ENCODE measurements around the gene RGPD8. TPM values are rescaled to one million over a fixed set of nuclear protein-coding genes. Genes with fewer than 3 reads are reported as not detected.
A peak's percentile ranks its signal among the peaks of the same experiment; 100 is the strongest.
"Not testable (repeated sequence)": the region's sequence is repeated elsewhere in the genome, so short reads cannot be mapped to it uniquely, and the experiment has no call there.

Gene RGPD8
- total RNA-seq = 1 to 10 TPM; 5.8 to 8.1 (median 6.2) TPM
- polyA plus RNA-seq = 1 to 10 TPM in 2 of 3 donors, not detected in 1; 1.2 to 3.5 TPM
- long read RNA-seq, donor 1, full-length matches to known transcripts = 1 of 3 reads
- long read RNA-seq, donor 1, partial matches to known transcripts = 2 of 3 reads
- long read RNA-seq, donor 1, other reads (novel, unspliced or antisense) = 0 of 3 reads
- long read RNA-seq, donor 2, partial matches to known transcripts = 0 of 1 reads
- long read RNA-seq, donor 2, other reads (novel, unspliced or antisense) = 1 of 1 reads

GRCh38 chr2:112433480-112433879 lies at the start of gene RGPD8:
Gene RGPD8, minus strand, starts transcription at chr2:112433645. Its CDS starts 192 bp downstream, at chr2:112433453.
- DNase-seq (peak; percentile 91 to 92), ATAC-seq (peak; percentile 99 to 100 (median 100))
- H3K27me3 ChIP-seq (ENCODE audit: insufficient read depth in 3 of 3, low read length in 2 of 3); H3K9me3 ChIP-seq; H3K4me1 ChIP-seq; H3K36me3 ChIP-seq (ENCODE audit: insufficient read depth in 1 of 2, low read depth in 1 of 2): not testable (repeated sequence)
- H3K4me3 ChIP-seq = peak within 1 kb of the TSS; percentile 74
- peak within 1 kb of the TSS; percentile 85 for H3K27ac ChIP-seq
- WGBS, 3 donors = 0 to 1% (median 0%) methylated on average over 10 to 15 of the region's 26 CpGs
- intact Hi-C loops (cut with DNase I) = loop anchor here (5.0 to 10.0 kb wide), 3 partner anchors 176 to 309 kb away; partner anchors contain the start of gene ZC3H8 (in 2 of the 2)
- TF ChIP-seq CTCF (IDR thresholded peaks at IDR 0.05) = peak; percentile 60

GRCh38 chr2:112483042-112483473 lies 49.6 kb upstream of the RGPD8 start:
- Histone ChIP-seq H3K27me3 (ENCODE audit: insufficient read depth in 3 of 3, low read length in 2 of 3) (no peaks in the 10 kb centered on the region), H3K9me3 (no peaks in the 10 kb centered on the region), H3K4me1 (peaks cover 16% of the 10 kb centered on the region), H3K36me3 (ENCODE audit: insufficient read depth in 1 of 2, low read depth in 1 of 2) (no peaks in the 10 kb centered on the region), H3K4me3 (peak overlapping the region; percentile 89), H3K27ac (peak overlapping the region; percentile 85)
- ATAC-seq = no peak
- WGBS, 3 donors = 12 to 14% (median 12%) methylated on average over 10 of the region's 10 CpGs
- no peak for DNase-seq
- intact Hi-C loops (cut with DNase I) = loop anchor here (5.0 to 10.0 kb wide), 3 partner anchors 59 to 99 kb away; partner anchors contain the start of genes POLR1B (in 2 of the 2) and CHCHD5 (in 1 of the 2)
- TF ChIP-seq CTCF (IDR thresholded peaks at IDR 0.05) = no peak

GRCh38 chr2:112482309-112483041 lies 49.0 kb upstream of the RGPD8 start:
- no peaks in the 10 kb centered on the region for H3K36me3 ChIP-seq (ENCODE audit: insufficient read depth in 1 of 2, low read depth in 1 of 2)

More at GRCh38 chr2:112482309-112483041, 49.0 kb upstream of the RGPD8 start:
- WGBS, 3 donors = 0% methylated on average over 61 to 77 of the region's 77 CpGs
- intact Hi-C loops (cut with DNase I) = loop anchor here (1.0 to 10.0 kb wide), 4 partner anchors 60 to 100 kb away; partner anchors contain the start of genes POLR1B (in 2 of the 2) and CHCHD5 (in 1 of the 2)
- Histone ChIP-seq H3K27ac (peak overlapping the region; percentile 85), H3K9me3 (no peaks in the 10 kb centered on the region), H3K27me3 (ENCODE audit: insufficient read depth in 3 of 3, low read length in 2 of 3) (no peaks in the 10 kb centered on the region), H3K4me3 (peak overlapping the region; percentile 89), H3K4me1 (peaks cover 16% of the 10 kb centered on the region)
- ATAC-seq = peak; percentile 8 to 32 (median 21)
- DNase-seq = peak; percentile 27 to 66
- no peak for TF ChIP-seq CTCF (IDR thresholded peaks at IDR 0.05)
